Measurements from ENCODE around the gene HK1. TPM values are rescaled to one million over a fixed set of nuclear protein-coding genes. Genes with fewer than 3 reads are reported as not detected.

The HK1 gene
- total and polyA plus RNA-seq, 2 donors (not counting 1 experiment from before 2014, with no cell fraction given), result 24.7 to 40.8 TPM

GRCh38 chr10:69434169-69434568 lies 155.9 kb downstream of the HK1 start:
- CTCF ChIA-PET, result no interaction called here
- ATAC-seq (ENCODE audit: low read depth), result no peak
- no CpG with 5 or more reads among the region's 2 CpGs for WGBS (ENCODE audit: insufficient coverage)

GRCh38 chr10:69434926-69435325 lies 156.6 kb downstream of the HK1 start:
- no peak overlapping the region for H3K27ac ChIP-seq (ENCODE audit: low read length in 2 of 2)
- intact Hi-C loops (cut with micrococcal nuclease), result no loop called here
- Mint-ChIP-seq H3K9me3 (ENCODE audit: insufficient read depth) (no peaks in the 10 kb centered on the region), H3K4me3 (no peak overlapping the region), H3K4me1 (no peaks in the 10 kb centered on the region), H3K27me3 (peaks cover 25% of the 10 kb centered on the region), H3K27ac (no peak overlapping the region)
- ChIA-PET CTCF (no interaction called here), POLR2A (no interaction called here)
- no peaks in the 10 kb centered on the region for H3K36me3 ChIP-seq (replicated peaks in 1 of 2; ENCODE audit: control extremely low read depth in 1 of 2, control insufficient read depth in 1 of 2, extremely low read depth in 1 of 2, insufficient read depth in 2 of 2, low read length in 1 of 2)
- ATAC-seq (ENCODE audit: low read depth) (no peak), DNase-seq (no peak)
- peaks cover 0 to 5% (median 0%) of the 10 kb centered on the region in 3 donors for H3K9me3 ChIP-seq (ENCODE audit: control extremely low read depth in 1 of 3, control insufficient read depth in 2 of 3, insufficient read depth in 1 of 3, low read length in 2 of 3)
- peaks cover 0 to 11% (median 0%) of the 10 kb centered on the region in 4 experiments for H3K27me3 ChIP-seq (replicated peaks in 1 of 4; ENCODE audit: control extremely low read depth in 1 of 4, control insufficient read depth in 3 of 4, insufficient read depth in 4 of 4, low read length in 3 of 4)
- H3K4me2 ChIP-seq (replicated peaks; ENCODE audit: low read depth, low read length, poor library complexity, severe bottlenecking), result no peak overlapping the region
- no peaks in the 10 kb centered on the region for H4K20me1 ChIP-seq (ENCODE audit: control insufficient read depth, insufficient read depth, low read length, poor library complexity, severe bottlenecking)
- H3K4me1 ChIP-seq (ENCODE audit: control insufficient read depth in 2 of 2, insufficient read depth in 2 of 2, low read length in 2 of 2), result no peaks in the 10 kb centered on the region
- 95% methylated on average over 11 of the region's 11 CpGs for WGBS (ENCODE audit: insufficient coverage)
- H3K79me2 ChIP-seq (ENCODE audit: control insufficient read depth, insufficient read depth, low read length), result no peaks in the 10 kb centered on the region
- no peak overlapping the region for H3K9ac ChIP-seq (ENCODE audit: low read length)
- TF ChIP-seq EZH2 (IDR thresholded peaks at IDR 0.05; ENCODE audit: borderline replicate concordance, insufficient read depth, low read depth, low read length, poor library complexity, severe bottlenecking), result no peak
- no peak overlapping the region for H2AFZ ChIP-seq (ENCODE audit: insufficient read depth, low read depth, low read length, poor library complexity, severe bottlenecking)
- no peak overlapping the region for H3K4me3 ChIP-seq (ENCODE audit: control extremely low read depth in 1 of 5, extremely low read depth in 1 of 5, insufficient read depth in 1 of 5, low read depth in 2 of 5, low read length in 4 of 5)

More at GRCh38 chr10:69434169-69434568, 155.9 kb downstream of the HK1 start:
- Histone ChIP-seq H3K9ac (ENCODE audit: low read length) (no peak overlapping the region), H3K27me3 (replicated peaks in 1 of 4; ENCODE audit: control extremely low read depth in 1 of 4, control insufficient read depth in 3 of 4, insufficient read depth in 4 of 4, low read length in 3 of 4) (peaks cover 0 to 11% (median 0%) of the 10 kb centered on the region in 4 experiments), H3K4me3 (ENCODE audit: control extremely low read depth in 1 of 5, extremely low read depth in 1 of 5, insufficient read depth in 1 of 5, low read depth in 2 of 5, low read length in 4 of 5) (no peak overlapping the region), H4K20me1 (ENCODE audit: control insufficient read depth, insufficient read depth, low read length, poor library complexity, severe bottlenecking) (no peaks in the 10 kb centered on the region), H3K9me3 (ENCODE audit: control extremely low read depth in 1 of 3, control insufficient read depth in 2 of 3, insufficient read depth in 1 of 3, low read length in 2 of 3) (peaks cover 0 to 5% (median 0%) of the 10 kb centered on the region in 3 donors), H2AFZ (ENCODE audit: insufficient read depth, low read depth, low read length, poor library complexity, severe bottlenecking) (no peak overlapping the region), H3K79me2 (ENCODE audit: control insufficient read depth, insufficient read depth, low read length) (no peaks in the 10 kb centered on the region), H3K36me3 (replicated peaks in 1 of 2; ENCODE audit: control extremely low read depth in 1 of 2, control insufficient read depth in 1 of 2, extremely low read depth in 1 of 2, insufficient read depth in 2 of 2, low read length in 1 of 2) (no peaks in the 10 kb centered on the region), H3K4me2 (replicated peaks; ENCODE audit: low read depth, low read length, poor library complexity, severe bottlenecking) (no peak overlapping the region), H3K27ac (ENCODE audit: low read length in 2 of 2) (no peak overlapping the region), H3K4me1 (ENCODE audit: control insufficient read depth in 2 of 2, insufficient read depth in 2 of 2, low read length in 2 of 2) (no peaks in the 10 kb centered on the region)
- H3K4me3 Mint-ChIP-seq, result no peak overlapping the region
- H3K27ac Mint-ChIP-seq, result no peak overlapping the region
- no peak for DNase-seq
- POLR2A ChIA-PET, result no interaction called here
- intact Hi-C loops (cut with micrococcal nuclease), result no loop called here
- TF ChIP-seq CTCF (IDR thresholded peaks at IDR 0.05) (no peak), EZH2 (IDR thresholded peaks at IDR 0.05; ENCODE audit: borderline replicate concordance, insufficient read depth, low read depth, low read length, poor library complexity, severe bottlenecking) (no peak)
- H3K4me1 Mint-ChIP-seq, result no peaks in the 10 kb centered on the region
- peaks cover 25% of the 10 kb centered on the region for H3K27me3 Mint-ChIP-seq
- no peaks in the 10 kb centered on the region for H3K9me3 Mint-ChIP-seq (ENCODE audit: insufficient read depth)
